Measurements from ENCODE around the gene CCL11.

DNA sequence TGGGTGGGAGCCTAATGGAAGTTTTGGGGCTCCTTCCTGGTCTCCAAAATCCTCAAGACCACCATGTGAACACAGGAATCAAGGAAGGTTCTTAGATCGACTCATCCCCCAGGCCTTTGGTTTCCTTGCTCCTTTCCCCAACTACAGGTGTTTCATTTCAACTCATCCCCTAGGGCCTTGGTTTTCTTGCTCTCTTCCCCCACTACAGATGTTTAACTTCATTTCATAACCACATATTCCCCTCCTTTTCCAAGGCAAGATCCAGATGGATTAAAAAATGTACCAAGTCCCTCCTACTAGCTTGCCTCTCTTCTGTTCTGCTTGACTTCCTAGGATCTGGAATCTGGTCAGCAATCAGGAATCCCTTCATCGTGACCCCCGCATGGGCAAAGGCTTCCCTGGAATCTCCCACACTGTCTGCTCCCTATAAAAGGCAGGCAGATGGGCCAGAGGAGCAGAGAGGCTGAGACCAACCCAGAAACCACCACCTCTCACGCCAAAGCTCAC lies at the start of gene CCL11:
- TF ChIP-seq CTCF (IDR thresholded peaks at IDR 0.05), result no peak
- TF ChIP-seq POLR2A (IDR thresholded peaks at IDR 0.05), result no peak
